ENCODE results near the gene POU2F1. TPM values are rescaled to one million over a fixed set of nuclear protein-coding genes. Genes with fewer than 3 reads are reported as not detected.

Gene POU2F1
- polyA plus RNA-seq, 1 donor from 2014 or later, result 10.9 TPM

DNA sequence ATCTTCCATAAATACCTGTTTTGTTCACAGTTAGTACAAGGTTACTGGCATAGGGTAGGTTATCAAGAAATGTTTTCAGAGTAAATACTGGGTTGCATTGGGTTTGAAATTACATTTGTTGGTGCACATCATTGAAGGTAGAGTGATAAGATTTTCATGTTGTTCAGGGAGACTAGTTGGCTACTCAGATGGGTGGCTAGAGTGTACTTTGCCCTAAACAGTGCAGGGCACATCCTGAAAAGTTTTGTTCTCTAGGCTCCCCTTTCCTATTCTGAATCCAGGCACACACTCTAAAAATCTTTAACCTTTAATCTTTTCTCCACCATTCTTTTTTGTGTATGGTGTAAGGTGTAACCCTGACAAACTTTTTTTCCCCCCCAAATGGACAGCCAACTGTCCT is 18.0 kb downstream of the POU2F1 start:
- Histone ChIP-seq H3K27me3 (ENCODE audit: insufficient read depth, low read depth, low read length) (no peaks in the 10 kb centered on the region), H3K9me2 (ENCODE audit: insufficient read depth, low read length) (no peaks in the 10 kb centered on the region), H3K4me2 (ENCODE audit: low read length) (no peak overlapping the region), H3K4me3 (ENCODE audit: low read length) (no peak overlapping the region), H3K9me3 (ENCODE audit: low read length) (no peaks in the 10 kb centered on the region), H3F3A (ENCODE audit: insufficient read depth, low read length, poor library complexity, severe bottlenecking) (no peaks in the 10 kb centered on the region), H2AFZ (ENCODE audit: low read depth, low read length) (no peak overlapping the region), H3K36me3 (ENCODE audit: insufficient read depth, low read length) (no peaks in the 10 kb centered on the region), H4K20me1 (ENCODE audit: insufficient read depth) (no peaks in the 10 kb centered on the region), H3K27ac (ENCODE audit: low read length) (no peak overlapping the region), H3K9ac (ENCODE audit: low read length) (no peak overlapping the region), H3K79me2 (replicated peaks; ENCODE audit: insufficient read depth, low read length) (peaks cover 87% of the 10 kb centered on the region)
- TF ChIP-seq MXI1 (conservative IDR thresholded peaks at IDR 0.05; ENCODE audit: poor library complexity, severe bottlenecking) (no peak), RAD21 (conservative IDR thresholded peaks at IDR 0.05) (no peak), EP300 (conservative IDR thresholded peaks at IDR 0.05; ENCODE audit: poor library complexity, severe bottlenecking) (no peak), TAF1 (IDR thresholded peaks at IDR 0.05; ENCODE audit: low read depth) (no peak), EZH2 (IDR thresholded peaks at IDR 0.05; ENCODE audit: borderline replicate concordance, insufficient read depth, low read length, poor library complexity, severe bottlenecking) (no peak), POLR2AphosphoS5 (IDR thresholded peaks at IDR 0.05) (no peak), SMC3 (conservative IDR thresholded peaks at IDR 0.05; ENCODE audit: poor library complexity) (no peak)
- TF ChIP-seq, protein P1, sequence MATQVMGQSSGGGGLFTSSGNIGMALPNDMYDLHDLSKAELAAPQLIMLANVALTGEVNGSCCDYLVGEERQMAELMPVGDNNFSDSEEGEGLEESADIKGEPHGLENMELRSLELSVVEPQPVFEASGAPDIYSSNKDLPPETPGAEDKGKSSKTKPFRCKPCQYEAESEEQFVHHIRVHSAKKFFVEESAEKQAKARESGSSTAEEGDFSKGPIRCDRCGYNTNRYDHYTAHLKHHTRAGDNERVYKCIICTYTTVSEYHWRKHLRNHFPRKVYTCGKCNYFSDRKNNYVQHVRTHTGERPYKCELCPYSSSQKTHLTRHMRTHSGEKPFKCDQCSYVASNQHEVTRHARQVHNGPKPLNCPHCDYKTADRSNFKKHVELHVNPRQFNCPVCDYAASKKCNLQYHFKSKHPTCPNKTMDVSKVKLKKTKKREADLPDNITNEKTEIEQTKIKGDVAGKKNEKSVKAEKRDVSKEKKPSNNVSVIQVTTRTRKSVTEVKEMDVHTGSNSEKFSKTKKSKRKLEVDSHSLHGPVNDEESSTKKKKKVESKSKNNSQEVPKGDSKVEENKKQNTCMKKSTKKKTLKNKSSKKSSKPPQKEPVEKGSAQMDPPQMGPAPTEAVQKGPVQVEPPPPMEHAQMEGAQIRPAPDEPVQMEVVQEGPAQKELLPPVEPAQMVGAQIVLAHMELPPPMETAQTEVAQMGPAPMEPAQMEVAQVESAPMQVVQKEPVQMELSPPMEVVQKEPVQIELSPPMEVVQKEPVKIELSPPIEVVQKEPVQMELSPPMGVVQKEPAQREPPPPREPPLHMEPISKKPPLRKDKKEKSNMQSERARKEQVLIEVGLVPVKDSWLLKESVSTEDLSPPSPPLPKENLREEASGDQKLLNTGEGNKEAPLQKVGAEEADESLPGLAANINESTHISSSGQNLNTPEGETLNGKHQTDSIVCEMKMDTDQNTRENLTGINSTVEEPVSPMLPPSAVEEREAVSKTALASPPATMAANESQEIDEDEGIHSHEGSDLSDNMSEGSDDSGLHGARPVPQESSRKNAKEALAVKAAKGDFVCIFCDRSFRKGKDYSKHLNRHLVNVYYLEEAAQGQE (IDR thresholded peaks at IDR 0.05; ENCODE audit: borderline replicate concordance), result no peak
- TF ChIP-seq, protein P2, sequence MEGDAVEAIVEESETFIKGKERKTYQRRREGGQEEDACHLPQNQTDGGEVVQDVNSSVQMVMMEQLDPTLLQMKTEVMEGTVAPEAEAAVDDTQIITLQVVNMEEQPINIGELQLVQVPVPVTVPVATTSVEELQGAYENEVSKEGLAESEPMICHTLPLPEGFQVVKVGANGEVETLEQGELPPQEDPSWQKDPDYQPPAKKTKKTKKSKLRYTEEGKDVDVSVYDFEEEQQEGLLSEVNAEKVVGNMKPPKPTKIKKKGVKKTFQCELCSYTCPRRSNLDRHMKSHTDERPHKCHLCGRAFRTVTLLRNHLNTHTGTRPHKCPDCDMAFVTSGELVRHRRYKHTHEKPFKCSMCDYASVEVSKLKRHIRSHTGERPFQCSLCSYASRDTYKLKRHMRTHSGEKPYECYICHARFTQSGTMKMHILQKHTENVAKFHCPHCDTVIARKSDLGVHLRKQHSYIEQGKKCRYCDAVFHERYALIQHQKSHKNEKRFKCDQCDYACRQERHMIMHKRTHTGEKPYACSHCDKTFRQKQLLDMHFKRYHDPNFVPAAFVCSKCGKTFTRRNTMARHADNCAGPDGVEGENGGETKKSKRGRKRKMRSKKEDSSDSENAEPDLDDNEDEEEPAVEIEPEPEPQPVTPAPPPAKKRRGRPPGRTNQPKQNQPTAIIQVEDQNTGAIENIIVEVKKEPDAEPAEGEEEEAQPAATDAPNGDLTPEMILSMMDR (IDR thresholded peaks at IDR 0.05; ENCODE audit: poor library complexity, severe bottlenecking), result no peak

DNA sequence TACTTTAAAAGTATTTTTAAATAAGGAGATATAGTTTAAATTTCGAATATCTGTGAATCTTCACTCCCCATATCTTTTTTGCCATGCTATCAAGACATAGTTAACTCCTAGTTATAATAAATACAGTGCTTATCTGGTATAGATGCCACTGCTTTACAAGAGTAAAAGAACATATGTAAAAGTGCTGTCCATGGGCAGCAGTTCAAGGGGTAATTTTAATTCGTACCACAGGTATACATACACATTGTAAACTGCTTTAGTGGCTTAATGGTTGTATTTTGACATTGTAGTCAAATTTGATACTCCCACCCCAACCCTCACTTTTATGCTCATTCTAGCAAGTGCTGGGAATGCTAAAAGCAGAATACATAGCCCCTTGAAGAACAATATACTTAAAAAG is 18.6 kb downstream of the POU2F1 start:
- Histone ChIP-seq H4K20me1 (ENCODE audit: insufficient read depth) (no peaks in the 10 kb centered on the region), H3K79me2 (replicated peaks; ENCODE audit: insufficient read depth, low read length) (peaks cover 87% of the 10 kb centered on the region), H3K9me2 (ENCODE audit: insufficient read depth, low read length) (no peaks in the 10 kb centered on the region), H3K4me2 (ENCODE audit: low read length) (no peak overlapping the region), H3F3A (ENCODE audit: insufficient read depth, low read length, poor library complexity, severe bottlenecking) (no peaks in the 10 kb centered on the region), H3K9me3 (ENCODE audit: low read length) (no peaks in the 10 kb centered on the region), H3K27me3 (ENCODE audit: insufficient read depth, low read depth, low read length) (no peaks in the 10 kb centered on the region), H2AFZ (ENCODE audit: low read depth, low read length) (no peak overlapping the region), H3K27ac (ENCODE audit: low read length) (no peak overlapping the region), H3K36me3 (ENCODE audit: insufficient read depth, low read length) (no peaks in the 10 kb centered on the region), H3K4me3 (ENCODE audit: low read length) (no peak overlapping the region), H3K9ac (ENCODE audit: low read length) (no peak overlapping the region)
- TF ChIP-seq TAF1 (IDR thresholded peaks at IDR 0.05; ENCODE audit: low read depth), result no peak
- no peak for TF ChIP-seq POLR2AphosphoS5 (IDR thresholded peaks at IDR 0.05)
- TF ChIP-seq RAD21 (conservative IDR thresholded peaks at IDR 0.05), result no peak
- no peak for TF ChIP-seq SMC3 (conservative IDR thresholded peaks at IDR 0.05; ENCODE audit: poor library complexity)
- TF ChIP-seq EP300 (conservative IDR thresholded peaks at IDR 0.05; ENCODE audit: poor library complexity, severe bottlenecking), result no peak
- TF ChIP-seq EZH2 (IDR thresholded peaks at IDR 0.05; ENCODE audit: borderline replicate concordance, insufficient read depth, low read length, poor library complexity, severe bottlenecking), result no peak
- TF ChIP-seq, protein P2 (IDR thresholded peaks at IDR 0.05; ENCODE audit: poor library complexity, severe bottlenecking), result no peak
- TF ChIP-seq MXI1 (conservative IDR thresholded peaks at IDR 0.05; ENCODE audit: poor library complexity, severe bottlenecking), result no peak
- TF ChIP-seq, protein P1 (IDR thresholded peaks at IDR 0.05; ENCODE audit: borderline replicate concordance), result no peak
